ENCODE measurements around the gene SLC66A3.

The SLC66A3 gene

DNA sequence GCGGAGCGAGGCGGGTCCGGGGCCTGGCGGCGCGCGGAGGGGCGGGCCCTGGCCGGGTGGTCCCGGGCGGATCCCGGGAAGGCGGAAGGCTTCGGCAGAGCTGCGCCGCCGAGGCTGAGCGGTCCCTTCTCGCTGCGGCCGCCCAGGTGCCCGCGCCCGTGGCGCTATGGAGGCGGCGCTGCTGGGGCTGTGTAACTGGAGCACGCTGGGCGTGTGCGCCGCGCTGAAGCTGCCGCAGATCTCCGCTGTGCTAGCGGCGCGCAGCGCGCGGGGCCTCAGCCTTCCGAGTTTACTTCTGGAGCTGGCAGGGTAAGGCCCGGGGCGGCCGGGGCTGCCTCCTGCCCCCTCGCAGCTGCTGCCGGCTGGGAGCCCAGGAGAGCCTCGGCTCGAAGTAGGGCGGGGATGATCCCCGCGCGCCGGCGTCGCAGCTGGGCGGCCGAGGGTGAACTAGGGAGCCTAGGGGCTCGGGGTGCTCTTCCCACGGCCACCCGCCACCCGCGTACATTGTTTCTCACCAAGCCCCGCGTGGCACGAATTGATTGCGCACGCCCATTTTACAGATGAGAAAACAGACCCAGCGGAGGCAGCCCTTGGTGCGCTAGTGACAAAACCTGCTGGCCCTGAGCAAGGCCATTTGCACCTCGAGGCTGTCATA lies at the start of gene SLC66A3:
Gene SLC66A3 (plus strand): TSS at position 87 of the 655 bp plus-strand sequence. CDS start 80 bp downstream, at position 167.
- DNase-seq, result peak; percentile 29

DNA sequence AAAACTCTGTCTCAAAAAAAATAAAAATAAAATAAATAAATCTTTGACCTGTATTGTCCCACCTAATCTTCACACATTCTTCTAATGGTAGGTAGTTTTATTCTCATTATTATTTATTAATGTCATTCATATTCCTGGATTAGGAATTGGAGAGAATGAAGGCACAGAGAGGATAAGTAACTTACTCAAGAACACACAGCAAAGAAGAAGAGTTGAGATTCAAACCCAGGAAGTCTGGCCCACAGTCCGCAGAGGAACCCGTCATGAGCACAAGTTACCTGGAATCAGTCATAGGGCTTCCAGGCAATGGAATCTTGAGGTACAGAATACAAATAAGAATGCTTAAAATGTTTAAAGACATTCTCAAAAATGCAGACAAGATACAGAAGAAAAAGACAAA lies 46.3 kb upstream of the SLC66A3 start:
- DNase-seq, result no peak

DNA sequence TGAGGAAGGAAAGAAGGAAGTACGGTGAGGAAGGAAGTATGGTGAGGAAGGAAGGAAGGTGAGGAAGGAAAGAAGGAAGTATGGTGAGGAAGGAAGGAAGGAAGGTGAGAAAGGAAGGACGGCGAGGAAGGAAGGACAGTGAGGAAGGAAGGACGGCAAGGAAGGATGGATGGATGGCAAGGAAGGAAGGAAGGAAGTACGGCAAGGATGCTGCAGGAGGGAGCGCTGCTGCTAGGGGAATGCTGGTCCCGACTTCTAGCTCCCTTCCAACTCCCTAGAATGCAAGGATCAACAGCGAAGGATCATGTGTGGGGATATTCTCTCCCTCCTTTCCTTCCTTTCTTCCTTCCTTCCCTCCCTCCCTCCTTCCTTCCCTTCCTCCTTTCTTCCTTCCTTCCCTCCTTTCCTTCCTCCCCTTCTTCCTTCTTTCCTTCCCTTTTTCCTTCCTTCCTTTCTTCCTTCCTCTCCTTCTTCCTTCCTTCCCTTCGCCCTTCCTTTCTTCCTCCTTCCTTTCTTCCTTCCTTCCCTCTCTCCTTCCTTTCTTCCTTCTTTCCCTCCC lies 42.3 kb upstream of the SLC66A3 start:
- no peak for DNase-seq

DNA sequence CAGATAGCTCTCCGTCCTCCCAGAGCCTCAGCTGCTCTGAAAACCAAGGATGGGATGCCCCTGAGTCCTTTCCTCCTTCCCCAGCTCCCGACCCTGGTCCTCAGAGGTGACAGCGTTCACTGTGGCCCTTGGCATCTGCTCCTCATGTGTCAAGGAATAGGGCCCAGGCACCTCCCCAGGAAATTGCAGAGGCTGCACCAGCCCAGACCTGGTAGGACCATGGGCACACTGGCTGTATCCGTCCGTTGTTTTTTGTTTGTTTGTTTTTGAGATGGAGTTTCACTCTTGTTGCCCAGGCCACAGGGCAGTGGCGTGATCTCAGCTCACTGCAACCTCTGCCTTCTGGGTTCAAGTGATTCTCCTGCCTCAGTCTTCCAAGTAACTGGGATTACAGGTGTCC lies 37.5 kb upstream of the SLC66A3 start:
- DNase-seq, result no peak

DNA sequence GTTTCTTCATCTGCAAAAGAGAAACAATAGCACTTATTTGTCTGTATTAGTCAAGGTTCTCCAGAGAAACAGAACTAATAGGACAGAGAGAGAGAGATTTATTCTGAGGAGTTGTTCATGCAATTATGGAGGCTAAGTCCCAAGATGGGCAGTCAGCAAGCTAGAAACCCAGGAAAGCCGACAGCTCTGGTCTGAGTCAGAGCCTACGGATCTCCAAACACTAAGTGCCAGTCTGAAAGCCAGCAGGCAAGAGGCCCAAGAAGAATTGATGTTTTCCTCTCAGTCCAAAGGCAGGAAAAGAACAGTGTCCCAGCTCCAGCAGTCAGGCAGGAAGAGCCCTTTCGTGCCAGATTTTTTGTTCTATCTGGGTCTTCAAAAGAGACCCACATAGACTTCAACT lies 36.5 kb upstream of the SLC66A3 start:
- DNase-seq, result no peak

DNA sequence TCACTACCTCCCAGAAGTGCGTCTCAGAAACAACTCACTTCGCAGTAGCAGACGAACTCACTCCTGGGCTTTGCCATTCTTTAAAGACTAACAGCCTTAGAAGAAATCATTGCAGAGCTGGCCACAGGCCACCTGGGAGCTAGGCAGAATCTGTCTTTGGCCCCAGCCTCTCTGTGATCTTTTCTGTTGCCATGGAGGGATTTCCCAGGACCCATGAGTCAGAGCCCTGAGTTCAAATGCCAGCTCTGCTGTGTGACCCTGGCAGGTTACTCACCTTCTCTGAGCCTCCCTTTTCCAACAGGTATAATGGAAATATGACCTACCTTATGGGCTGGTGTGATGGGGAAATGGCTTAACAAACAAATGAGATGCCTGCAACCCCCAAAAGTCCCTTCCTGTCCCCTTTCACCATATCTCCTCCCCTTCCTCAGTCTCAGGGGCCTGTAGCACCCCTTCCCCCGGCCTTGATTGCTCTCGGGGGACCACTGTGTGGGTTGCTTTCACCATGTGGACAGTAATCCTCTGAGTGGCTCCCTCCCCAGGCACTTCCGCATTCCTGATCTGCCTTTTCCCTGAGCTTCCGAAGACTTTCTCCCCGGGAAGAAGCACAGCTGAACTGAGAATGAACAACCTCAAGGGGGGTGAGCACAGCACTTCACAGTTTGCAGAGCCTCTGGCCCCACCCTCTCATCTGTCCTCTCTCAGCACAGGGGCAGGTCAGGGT lies 34.0 kb upstream of the SLC66A3 start:
- no peak for DNase-seq

DNA sequence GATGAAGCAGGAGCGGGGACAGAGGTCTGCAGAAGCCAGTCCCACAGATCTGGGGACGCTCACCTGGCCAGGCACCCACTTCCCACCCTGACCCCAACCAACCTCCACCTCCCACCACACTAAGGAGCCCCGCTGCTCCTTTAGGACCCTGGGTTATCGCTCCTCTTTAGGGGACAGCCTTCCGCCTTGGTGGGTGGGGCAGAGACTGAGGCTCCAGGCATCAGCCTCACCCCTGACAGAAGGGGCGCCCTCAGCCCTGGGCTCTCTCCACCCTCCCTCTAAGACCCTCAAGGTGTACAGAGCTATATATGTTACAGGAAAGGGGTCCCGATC lies 33.5 kb upstream of the SLC66A3 start:
- no peak for DNase-seq

DNA sequence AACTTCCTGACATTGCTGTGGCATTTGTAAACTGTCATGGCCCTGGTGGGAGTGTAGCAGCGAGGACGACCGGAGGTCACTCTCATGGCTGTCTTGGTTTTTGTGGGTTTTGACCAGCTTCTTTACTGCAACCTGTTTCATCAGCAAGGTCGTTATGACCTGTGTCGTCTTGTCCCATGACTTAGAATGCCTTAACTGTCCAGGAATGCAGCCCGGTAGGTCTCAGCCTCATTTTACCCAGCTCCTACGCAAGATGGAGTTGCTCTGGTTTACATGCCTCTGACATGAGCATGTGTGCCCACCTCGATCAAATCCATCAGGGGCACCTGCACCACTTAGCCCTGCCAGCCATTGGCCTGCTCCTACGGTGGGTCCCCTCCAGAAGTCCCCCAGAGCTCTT lies 32.9 kb upstream of the SLC66A3 start:
- no peak for DNase-seq

DNA sequence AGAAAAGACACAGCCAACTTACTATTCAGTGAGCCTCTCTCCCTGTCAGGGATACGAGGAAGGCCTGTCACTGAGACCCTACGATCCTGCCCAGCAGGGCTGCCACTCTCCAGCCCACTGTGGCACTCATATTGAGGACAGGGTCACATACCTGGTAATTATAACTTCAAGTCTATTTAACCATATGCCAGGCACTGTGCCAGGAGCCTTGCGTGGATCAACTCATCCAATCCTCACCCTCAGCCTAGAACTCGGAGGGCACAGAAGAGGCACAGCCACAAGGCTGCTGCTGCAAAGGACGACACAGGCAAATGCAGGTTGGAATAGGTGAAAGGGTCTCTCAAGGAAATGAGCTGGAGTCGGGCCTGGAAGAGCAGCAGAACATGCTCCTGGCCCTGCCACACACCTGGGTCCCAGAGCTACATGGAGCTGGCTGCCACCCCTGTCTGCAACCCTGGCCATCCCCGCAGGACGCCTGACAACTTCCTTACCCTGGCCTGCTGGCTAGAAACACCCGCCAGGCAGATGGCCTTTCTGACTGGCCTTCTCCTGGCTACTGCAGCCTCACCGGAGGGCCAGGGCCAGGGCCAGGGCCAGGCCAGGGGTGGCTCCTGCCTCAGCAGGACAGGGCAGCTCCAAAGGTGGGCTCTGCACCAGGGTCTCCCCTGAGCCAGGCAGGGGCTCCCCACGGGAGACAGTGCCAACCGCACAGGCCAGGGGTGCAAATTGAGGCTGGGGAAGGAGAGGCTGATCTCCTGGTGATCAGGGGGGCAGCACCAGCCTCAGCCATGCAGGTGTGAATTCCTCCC lies 32.1 kb upstream of the SLC66A3 start:
- no peak for DNase-seq

DNA sequence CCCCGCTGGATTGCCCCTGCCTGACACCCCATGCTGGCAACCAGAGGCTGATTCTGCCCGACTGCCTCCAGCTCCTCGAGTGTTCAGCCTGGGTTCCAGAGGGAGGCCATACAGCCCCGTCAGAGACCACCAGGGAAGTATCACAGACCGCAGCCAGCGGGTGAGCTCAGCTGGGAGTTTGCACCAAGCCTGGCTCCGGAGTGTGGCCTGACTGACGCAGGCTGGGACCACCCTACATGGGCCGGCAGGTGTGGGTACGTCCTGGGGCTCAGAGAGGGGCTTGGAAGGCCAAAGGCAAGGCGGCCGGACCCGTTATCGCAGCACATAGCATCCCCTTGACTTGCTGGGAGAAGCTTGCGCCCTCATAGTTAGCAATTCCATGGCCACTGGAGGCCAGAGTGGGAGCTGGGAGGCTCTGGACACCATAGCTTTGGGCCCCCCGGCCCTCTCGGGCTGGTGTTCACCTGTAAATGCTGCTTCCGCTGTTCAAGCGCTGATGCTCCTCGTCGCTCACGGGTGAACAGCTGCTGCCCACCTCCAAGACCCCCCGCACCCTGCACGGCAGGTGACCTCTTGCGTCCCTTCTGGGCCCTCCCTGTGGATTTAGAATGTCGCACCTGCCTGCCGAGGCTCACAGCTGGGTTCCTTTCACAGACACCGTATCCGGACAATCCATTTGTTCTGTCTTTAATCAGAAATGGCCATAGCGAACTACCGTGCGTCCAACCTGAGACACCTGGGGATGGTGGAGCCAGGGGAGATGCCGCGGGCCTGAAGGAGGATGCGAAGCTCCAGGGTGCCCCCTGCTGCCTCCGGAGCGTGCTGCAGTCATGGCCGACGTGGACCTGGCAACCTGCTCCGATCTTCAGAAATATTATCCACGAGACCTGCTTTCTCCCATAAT lies 31.2 kb upstream of the SLC66A3 start:
- DNase-seq, result peak; percentile 25

DNA sequence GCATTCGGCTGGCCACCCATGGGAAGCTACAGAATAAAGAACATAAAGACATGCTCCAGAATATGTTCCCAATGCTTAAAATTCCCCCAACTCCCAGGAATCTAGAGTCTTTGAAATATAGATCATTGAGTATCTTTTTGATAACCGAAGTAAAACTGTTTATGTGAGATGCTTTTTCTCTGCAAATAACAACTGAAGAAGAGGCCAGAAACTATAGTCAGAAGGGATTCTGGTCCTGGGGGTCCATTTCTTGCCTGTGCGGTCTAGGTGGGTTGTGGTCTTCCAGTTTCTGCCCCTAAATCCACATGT lies 30.6 kb upstream of the SLC66A3 start:
- DNase-seq, result no peak

DNA sequence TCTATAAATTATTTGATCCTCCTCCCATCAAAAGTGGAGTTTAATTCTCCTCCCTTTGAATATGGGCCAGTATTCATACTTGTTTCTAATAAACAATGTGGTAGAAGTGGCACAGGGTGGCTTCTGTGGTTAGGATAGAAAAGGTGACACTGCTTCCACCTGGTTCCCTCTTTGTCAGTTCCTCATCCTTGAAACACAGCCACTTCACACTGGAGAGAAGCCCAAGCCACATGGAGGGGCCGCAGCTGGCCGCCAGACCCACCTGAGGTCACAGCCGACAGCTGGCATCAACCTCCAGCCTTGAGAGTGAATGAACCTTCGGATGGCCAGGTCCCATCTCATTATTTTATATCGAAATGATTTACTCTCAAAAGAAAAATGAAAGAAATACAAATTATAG lies 27.5 kb upstream of the SLC66A3 start:
- DNase-seq, result no peak

DNA sequence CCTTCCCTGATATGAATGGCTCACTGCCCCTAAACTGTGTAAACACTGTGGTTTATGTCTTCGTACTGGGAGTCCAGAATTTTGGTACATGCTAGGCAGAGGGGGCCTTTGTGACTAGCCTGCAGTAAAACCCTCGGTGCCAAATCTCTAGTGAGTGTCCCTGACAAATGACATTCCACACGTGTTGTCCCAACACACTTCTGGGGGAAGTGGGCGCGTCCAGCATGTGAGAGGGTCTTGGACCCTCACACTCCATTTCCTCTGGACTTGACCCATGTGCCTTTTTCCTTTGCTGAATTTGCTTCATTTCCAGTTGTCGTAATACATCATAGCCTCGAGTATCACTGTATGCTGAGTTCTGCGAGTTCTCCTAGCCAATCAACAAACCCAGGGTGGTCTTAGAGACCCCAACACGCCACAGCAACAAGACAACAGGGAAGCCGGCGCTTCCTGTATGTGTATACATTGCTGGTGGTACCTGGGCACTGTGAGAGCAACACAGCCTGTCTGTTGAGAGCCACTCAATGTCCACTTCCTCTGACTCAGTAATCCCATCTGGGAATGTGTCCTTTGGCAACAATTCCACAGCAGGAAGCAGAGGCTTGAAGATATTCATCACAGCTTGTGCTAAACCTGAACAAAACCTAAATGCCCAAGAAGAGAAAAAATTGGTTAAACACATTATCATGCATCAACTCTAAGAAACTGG lies 26.9 kb upstream of the SLC66A3 start:
- no peak for DNase-seq

DNA sequence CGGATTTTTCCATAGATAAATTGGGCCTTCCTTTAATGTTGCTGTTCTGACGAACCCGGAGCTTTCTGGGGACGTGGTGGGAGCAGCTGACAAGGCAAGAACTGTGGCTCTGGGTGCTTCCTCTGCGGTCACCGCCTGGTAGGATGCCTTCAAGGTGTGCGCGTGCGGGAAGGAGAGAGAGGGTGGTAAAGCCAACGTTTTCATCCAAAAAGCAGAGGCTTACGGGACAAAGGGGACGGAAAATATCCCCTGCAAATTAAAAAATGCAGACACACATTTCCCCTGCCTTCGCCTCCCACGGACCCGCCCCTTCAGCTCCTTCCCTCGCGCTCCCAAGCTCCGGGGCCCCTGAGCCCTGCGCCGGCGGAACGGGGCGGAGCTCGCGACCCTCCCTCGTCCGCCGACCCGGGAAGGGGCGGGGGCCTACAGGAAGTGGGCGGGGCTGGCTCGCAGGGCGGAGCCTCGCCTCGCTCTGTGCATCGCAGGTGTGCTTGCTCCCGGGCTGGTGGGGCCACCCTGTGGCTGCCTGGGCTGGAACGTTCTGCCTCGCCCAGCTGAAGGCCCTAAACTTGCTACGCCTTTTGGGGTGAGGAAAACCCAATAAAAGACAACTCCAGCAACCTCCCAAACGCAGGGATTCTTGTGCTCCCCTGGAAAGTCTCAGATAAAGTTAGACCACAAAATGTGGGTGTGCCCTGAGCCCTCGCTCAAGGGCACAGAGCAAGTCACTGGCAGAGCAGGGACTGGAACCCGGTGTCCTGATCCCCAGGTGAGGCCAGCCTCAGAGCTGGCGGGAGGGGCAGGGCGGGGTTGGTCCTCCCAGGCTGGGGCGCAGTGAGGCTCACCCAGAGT lies 25.4 kb upstream of the SLC66A3 start:
- peak; percentile 39 for DNase-seq

DNA sequence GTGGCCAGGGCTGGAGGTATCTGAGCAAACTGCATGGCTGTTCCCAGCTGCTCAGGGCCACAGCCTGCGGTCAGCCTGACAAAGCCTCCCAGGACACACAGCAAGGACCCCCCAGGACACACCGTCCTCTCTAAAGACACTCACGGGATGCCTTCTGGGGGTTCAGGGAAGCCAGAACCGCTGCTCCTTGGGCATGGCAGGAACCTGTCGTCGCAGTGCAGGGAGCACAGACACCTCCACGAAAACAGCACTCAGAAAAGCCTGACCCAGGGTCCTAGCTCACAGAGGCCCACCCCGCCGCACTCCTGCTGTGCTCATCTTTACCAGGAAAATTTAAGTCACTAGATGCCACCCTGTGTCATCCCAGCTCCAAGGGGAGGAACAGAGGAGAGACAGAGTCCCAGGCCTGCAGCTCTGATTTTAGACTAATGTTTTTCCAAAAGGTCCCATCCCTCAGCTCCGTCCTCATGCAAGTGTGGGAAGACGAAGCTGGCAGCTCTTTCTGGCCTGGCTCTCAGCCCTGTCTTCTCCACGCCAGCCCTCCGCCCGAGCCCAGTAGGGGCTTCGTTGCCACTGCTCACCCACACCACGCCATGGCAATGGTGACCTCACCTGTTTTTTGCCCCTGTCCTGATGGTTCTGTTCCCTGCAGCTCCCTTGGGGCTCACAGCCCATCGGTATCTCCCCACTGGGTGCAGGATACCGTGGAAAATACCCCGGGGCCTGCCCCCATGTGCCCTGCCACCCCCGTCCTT lies 23.9 kb upstream of the SLC66A3 start:
- no peak for DNase-seq

DNA sequence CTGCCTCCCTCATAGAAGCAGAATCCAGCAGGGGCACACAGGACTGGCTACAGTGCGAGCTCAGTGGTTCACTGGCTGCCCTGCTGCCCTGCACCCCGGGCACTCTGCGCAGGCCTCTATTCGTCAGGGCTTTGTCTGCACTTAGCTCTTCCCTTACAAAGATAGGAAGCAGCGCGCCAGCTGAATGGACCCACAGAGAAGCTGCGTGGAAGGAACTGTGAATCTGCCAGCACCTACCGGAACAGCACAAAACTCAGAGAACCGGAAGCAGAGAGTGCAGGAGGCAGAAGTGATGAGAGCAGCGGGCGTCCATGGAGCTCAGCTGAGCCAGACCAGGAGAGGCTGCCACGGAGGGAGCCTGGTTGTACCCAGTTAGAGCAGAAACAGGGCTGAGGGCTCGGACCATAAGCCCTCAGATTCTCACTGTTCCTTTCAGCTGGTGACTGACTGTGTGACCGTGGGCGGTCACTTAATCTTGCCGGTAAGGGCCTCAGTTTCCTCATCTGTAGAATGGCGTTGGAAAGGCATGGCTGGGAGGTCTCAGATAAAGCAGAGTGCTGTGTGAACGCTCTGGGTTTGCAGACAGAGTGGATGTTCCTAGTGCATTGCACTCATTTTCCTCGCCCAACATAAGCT lies 23.1 kb upstream of the SLC66A3 start:
- no peak for DNase-seq

DNA sequence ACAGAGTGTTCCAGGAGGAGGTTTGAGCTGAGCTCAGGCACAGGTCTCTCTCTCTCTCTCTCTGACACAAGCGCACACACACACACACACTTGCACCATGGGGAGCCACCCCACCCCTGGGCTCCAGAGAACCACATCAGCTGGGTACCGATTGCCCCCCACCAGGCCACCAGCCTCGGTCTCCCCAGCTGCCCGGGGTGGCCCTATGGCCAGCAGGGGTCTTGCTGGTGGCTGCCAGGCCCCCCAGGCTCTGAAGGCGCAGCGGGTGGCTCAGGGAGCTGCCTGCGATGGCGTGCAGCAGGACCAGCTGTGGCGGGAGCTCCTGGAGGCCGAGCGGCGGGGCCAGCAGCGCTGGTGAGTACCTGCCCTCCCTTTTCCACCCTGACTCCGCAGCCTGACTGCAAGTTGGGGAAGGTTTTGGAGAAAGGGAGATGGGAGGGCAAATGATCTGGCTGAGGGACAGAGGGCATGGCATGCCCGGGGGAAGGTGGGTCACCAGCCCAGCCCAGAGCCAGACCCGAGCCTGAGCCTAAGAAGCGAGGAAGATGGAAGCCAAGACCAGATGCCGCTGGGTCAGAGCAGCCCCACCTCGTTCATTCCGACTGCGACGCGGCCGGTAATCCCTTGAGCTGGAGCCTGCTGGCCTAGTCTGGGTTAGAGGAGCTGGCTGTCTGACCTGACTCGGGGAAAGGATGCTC lies 21.9 kb upstream of the SLC66A3 start:
- DNase-seq, result peak; percentile 72

DNA sequence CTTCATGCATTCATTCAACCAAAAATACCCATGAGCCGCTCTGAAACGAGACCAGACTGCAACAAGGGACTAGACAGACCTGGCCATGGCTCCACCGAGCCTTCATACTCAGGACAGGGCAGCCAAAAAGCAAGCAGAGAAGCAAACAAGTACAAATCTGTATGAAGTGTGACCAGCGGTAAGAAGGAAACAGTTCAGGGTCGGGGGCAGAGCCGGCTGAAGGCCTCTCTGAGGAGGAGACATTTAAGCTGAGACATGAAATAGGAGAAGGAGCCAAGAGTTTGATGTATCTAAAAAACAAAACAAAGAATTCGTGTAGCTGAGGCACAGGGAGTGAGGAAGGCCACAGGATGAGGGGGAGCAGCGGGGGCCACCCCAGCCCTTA lies 21.3 kb upstream of the SLC66A3 start:
- DNase-seq, result no peak

DNA sequence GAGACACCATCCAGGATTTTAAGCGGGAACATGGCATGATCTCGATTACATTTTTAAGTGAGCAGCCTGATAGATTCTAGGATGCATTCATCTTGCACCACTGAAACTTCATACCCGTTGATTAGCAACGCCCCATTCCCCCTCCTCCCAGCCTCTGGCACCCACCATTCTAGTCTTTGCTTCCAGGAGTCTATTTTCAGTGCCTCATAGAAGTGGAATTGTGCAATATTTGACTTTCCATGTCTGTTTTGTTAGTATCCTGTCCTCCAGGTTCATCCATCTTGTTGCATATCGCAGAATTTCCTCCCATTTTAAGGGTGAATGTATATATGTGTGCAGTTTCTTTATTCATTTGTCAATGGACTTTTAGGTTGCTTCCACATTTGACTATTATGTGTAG lies 20.9 kb upstream of the SLC66A3 start:
- DNase-seq, result no peak
